Glomerular endothelial cell (primary cell): ENCODE measurements around the gene POMGNT2. TPM values are rescaled to one million over a fixed set of nuclear protein-coding genes. Genes with fewer than 3 reads are reported as not detected.
"Not testable (repeated sequence)": the region's sequence is repeated elsewhere in the genome, so short reads cannot be mapped to it uniquely, and the experiment has no call there.

ENCODE experiments used
- DNase-seq: peaks from one replicate; pipeline ENCODE4 v3.0.0-alpha.2; 2011; ENCODE audit warnings: low read depth, low spot score; ENCODE audit errors: extremely low read depth
- total RNA-seq: library from RNA; depleted of rRNA; stranded (reverse); fragments of >200 nt; gene quantifications from 2 replicates; pipeline ENCODE4 v1.2.3, GENCODE V29; 2015

Gene POMGNT2
- total RNA-seq, 1 donor from 2014 or later, result 15.3 TPM

GRCh38 chr3:43048470-43048869 lies 57.4 kb downstream of the POMGNT2 start:
- no peak for DNase-seq

- no peak for DNase-seq
Measured at GRCh38 chr3:43046583-43046982, 59.3 kb downstream of the POMGNT2 start.

- DNase-seq, result not testable (repeated sequence)
Measured at GRCh38 chr3:43045079-43045478, 60.8 kb downstream of the POMGNT2 start.

- no peak for DNase-seq
Measured at GRCh38 chr3:43043793-43044192, 62.1 kb downstream of the POMGNT2 start.

DNA sequence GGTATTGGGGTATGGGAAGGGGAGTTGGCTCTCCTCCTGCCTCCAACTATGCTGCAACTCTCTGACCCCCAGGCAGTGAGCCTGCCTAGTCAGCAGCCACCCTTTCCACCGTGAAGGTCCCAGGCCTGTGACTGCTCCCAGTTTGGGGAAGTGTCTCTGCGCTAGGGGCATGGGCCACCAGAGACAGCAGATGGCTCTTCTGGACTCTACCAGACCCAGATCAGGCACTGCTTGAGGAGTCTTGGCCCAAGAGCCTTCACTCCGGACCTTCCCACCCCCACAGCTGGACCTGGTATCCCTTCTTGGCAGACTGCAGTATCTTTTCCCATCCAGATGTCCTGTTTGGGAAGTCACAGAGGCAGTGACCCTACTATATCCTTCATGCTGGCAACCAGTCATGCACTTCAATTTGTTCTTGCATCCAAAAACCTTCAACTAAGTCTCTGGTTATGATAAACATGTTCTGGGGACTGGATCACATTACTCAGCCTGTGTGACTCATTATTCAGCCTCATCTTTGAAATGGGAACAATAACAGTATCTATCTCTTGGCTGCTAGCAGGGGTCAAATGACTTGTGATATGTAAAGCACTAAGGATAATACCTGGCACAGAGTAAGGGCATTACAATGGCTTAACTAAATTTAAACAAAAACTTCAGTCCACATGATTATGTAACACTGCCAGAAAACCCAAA lies 62.7 kb downstream of the POMGNT2 start:
- no peak for DNase-seq

- no peak for DNase-seq
Measured at GRCh38 chr3:43041517-43041916, 64.4 kb downstream of the POMGNT2 start.

GRCh38 chr3:43038010-43038409 lies 67.9 kb downstream of the POMGNT2 start:
- no peak for DNase-seq

DNA sequence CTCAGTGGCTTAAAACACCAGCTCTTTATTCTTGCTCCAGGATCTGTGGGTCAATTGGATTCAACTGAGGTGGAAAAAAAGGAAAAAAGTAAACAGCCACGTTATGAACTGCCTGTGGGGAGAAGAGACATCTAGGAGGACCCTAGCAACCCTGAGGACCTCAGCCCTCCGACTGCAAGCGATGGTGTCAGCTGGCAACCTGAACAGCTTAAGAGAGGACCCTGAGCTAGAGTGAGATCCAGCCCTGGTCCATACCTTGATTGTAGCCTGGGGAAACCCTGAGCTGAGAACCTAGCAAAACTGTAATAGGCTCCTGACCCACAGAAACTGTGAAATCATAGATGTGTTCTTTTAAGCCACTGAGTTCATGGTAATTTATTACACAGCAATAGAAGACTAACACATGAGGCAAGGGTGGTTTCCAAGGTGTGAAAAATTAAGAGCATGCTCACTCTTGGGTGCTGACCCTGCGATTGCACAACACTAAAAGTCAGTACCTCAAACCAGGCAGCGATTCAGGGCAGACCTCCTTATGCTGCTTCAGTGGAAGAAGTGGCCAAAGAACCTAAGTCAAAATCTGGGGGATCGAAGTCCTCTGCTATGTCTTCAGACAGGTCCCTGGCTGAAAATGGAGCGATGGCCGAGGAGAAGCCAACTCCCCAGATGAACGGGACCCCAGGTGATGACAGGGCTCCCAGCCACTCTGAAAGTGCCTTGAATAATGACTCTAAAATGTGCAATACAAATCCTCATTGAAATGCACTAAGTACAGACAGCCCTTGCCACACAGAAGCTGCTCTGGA lies 69.1 kb downstream of the POMGNT2 start:
- DNase-seq, result no peak

- DNase-seq, result no peak
Measured at GRCh38 chr3:43035801-43036365, 70.0 kb downstream of the POMGNT2 start.

- DNase-seq, result no peak
Measured at GRCh38 chr3:43034911-43035310, 71.0 kb downstream of the POMGNT2 start.

DNA sequence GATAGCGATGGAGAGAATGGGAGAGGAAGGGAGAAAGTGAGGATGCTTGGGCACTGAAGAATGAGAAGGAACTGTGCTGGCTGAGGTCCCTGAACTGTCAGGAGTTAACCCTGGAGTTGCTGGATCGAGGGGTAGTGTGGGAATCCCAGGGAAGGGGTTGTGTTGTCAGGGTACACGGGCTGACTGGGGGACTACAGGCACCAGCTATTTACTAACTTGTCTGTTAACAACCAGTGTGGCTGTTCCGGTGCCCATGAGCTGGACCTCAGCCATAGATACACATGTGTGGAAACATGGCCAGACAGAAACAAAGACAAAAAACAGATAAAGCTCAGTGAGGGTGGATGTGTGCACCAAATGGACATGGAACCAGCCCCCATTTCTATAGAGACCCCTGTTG lies 71.7 kb downstream of the POMGNT2 start:
- DNase-seq, result no peak

- DNase-seq, result no peak
Measured at GRCh38 chr3:43032646-43033628, 72.9 kb downstream of the POMGNT2 start.

DNA sequence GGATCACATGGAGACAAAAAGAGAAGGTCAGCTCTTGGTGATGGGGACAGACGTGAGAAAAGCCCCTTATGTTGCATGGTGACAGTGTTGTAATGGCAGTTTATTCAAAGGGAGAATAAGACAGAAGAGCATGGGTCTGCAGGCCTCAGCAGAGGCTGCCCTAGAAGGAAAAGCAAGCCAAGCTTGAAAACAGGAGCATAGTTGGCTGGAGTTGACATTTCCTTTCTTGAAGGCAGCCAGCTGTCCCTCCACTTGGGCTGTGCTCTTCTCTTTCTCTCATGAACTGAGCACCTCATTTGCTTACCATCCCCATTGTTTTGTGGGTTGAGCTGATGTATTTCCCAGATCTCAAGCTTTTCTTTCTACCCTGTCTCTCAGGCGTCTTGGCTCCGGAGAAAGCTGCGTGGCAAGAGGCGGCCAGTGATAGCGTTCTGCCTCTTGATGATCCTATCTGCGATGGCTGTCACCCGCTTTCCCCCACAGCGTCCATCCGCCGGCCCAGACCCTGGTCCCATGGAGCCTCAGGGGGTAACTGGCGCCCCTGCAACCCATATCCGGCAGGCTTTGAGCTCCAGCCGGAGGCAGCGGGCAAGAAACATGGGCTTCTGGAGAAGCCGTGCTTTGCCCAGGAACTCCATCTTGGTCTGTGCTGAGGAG lies 73.9 kb downstream of the POMGNT2 start:
- no peak for DNase-seq

- no peak for DNase-seq
Measured at GRCh38 chr3:43031485-43031884, 74.4 kb downstream of the POMGNT2 start.

- no peak for DNase-seq
Measured at GRCh38 chr3:43030162-43030935, 75.5 kb downstream of the POMGNT2 start.
